Measurements from ENCODE around the gene TMEM179B. TPM values are rescaled to one million over a fixed set of nuclear protein-coding genes. Genes with fewer than 3 reads are reported as not detected.

TMEM179B gene
- total and polyA plus RNA-seq, 9 of the 15 experiments (the other 6 are each of a cell fraction or from before 2014, with no cell fraction given), result 27.7 to 105 (median 37.0) TPM

GRCh38 chr11:62788991-62789390 lies 1.8 kb downstream of the TMEM179B start:
- FAIRE-seq (no peak), DNase-seq (ENCODE audit: extremely low read depth in 1 of 4, low spot score in 3 of 4) (peak in 2 of 4 experiments; percentile 32 to 53), ATAC-seq (peak; percentile 1; the same call in 2 of the 3 replicates)
- H3K9ac ChIP-seq (ENCODE audit: insufficient read depth in 1 of 2, low read depth in 2 of 2, low read length in 2 of 2), result peak overlapping the region in 1 of 2 experiments; percentile 46; a peak in 3 of 4 replicates
- H3K9me3 ChIP-seq (replicated peaks; ENCODE audit: control insufficient read depth, insufficient read depth, low read depth, low read length), result no peaks in the 10 kb centered on the region
- H3K4me2 ChIP-seq (ENCODE audit: insufficient read depth, low read length), result peak overlapping the region; percentile 92
- in situ Hi-C loops (cut with MboI), result no loop called here
- 60% methylated on average over 5 of the region's 5 CpGs for WGBS (ENCODE audit: insufficient coverage, low coverage, missing lambda C conversion rate)
- no peaks in the 10 kb centered on the region for H4K20me1 ChIP-seq (replicated peaks; ENCODE audit: control insufficient read depth, insufficient read depth, low read length)
- H3K4me3 ChIP-seq, result 0 out of 2 replicates have a peak overlapping the region, but pooled peaks have one; percentile 82
- CTCF ChIA-PET (ENCODE audit: low intra/inter-chr PET ratio), result interaction anchor here (0.7 to 4.5 kb wide), 2 partner anchors 67 to 73 kb away, joined by 5 to 51 read pairs; no protein-coding TSS in a partner anchor
- POLR2A ChIA-PET, result interaction anchor here (0.6 to 11.4 kb wide), 11 partner anchors 8 to 124 kb away, joined by 3 to 116 read pairs (median 5); partner anchors contain the start of genes C11orf98, CSKMT, SLC3A2 and WDR74
- peaks cover 57% of the 10 kb centered on the region for H3K36me3 ChIP-seq (ENCODE audit: control insufficient read depth, insufficient read depth, low read length)
- no peak overlapping the region for H2AFZ ChIP-seq (ENCODE audit: low read depth, low read length)
- H3K27me3 ChIP-seq (ENCODE audit: control insufficient read depth in 2 of 2, insufficient read depth in 2 of 2, low read length in 2 of 2), result no peaks in the 10 kb centered on the region
- BruUV-seq (replicated peaks), result no TSS peak
- intact Hi-C loops (cut with micrococcal nuclease), result no loop called here
- H3K27ac ChIP-seq (ENCODE audit: extremely low read depth, low read depth, low read length), result peak overlapping the region; percentile 39; the same call in 2 of the 3 replicates
- peaks cover 31 to 32% of the 10 kb centered on the region in 2 experiments for H3K4me1 ChIP-seq (replicated peaks in 1 of 2; ENCODE audit: control insufficient read depth in 2 of 2, insufficient read depth in 2 of 2, low read length in 2 of 2)
- H3K9me1 ChIP-seq (ENCODE audit: control insufficient read depth, insufficient read depth, low read length), result no peaks in the 10 kb centered on the region
- peaks cover 57% of the 10 kb centered on the region for H3K79me2 ChIP-seq (ENCODE audit: control insufficient read depth, insufficient read depth, low read length)
- TF ChIP-seq ZBTB43 (CRISPR knock-in tag; IDR thresholded peaks at IDR 0.05) (no peak), FOXK1 (CRISPR knock-in tag; IDR thresholded peaks at IDR 0.05; ENCODE audit: borderline replicate concordance) (no peak), PRPF4 (IDR thresholded peaks at IDR 0.05; ENCODE audit: insufficient read depth, low read depth, low read length, poor library complexity, severe bottlenecking) (no peak), ZNF740 (CRISPR knock-in tag; IDR thresholded peaks at IDR 0.05) (no peak), ZNF740 (tag; IDR thresholded peaks at IDR 0.05) (no peak), RFX1 (IDR thresholded peaks at IDR 0.05) (no peak), RERE (CRISPR knock-in tag; IDR thresholded peaks at IDR 0.05; ENCODE audit: borderline replicate concordance) (no peak), HES1 (IDR thresholded peaks at IDR 0.05; ENCODE audit: low read depth) (no peak), TFAP4 (CRISPR knock-in tag; IDR thresholded peaks at IDR 0.05; ENCODE audit: borderline replicate concordance) (0 out of 2 replicates have a peak, but pooled peaks have one; percentile 29), HOXB6 (CRISPR knock-in tag; IDR thresholded peaks at IDR 0.05; ENCODE audit: borderline replicate concordance) (no peak)
